GM21423 (cell line): ENCODE results near the gene IDH3G.

Source experiments
- ATAC-seq: cut with Tn5 transposase; IDR thresholded peaks from one replicate; pipeline ENCODE4 v1.9.1; 2021; ENCODE audit warnings: mild to moderate bottlenecking, moderate library complexity; ENCODE audit not compliant: unreplicated experiment

The IDH3G gene

DNA sequence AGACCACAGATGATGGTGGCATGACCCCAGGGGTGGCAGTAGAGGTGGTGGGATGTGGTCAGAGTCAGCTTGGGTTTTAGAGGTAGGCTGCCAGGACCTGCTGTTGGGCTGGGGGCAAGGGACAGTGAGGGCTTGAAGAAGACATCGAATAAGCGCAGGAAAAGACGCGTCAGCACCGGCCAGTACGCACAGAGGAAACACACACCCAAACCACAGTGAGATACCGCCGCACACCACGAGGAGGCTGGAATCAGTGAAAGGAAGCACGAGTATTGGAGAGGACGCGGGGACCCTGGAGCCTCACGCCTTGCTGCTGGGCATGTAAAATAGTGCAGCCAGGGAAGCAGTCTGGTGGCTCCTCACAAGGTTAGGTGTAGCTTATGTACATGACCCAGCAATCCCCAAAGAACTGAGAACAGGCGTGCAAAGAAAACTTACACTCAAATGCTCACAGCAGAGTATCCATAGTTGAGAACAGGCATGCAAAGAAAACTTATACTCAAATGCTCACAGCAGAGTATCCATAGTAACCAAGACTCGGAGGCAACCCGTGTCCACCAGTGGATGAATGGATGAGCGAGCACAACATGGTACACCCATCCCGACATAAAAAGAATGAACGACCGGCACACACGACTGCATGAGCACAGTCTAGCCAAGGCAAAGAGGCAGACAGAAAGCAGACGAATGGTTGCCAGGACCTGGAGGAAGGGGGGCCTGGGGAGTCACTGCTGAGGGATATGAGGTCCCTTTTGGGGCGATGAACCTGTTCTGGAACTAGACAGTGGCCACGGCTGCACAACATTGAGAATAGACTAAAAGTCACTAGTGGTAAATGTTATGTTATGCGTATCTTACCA, 22.9 kb upstream of the IDH3G start:
- no peak for ATAC-seq

DNA sequence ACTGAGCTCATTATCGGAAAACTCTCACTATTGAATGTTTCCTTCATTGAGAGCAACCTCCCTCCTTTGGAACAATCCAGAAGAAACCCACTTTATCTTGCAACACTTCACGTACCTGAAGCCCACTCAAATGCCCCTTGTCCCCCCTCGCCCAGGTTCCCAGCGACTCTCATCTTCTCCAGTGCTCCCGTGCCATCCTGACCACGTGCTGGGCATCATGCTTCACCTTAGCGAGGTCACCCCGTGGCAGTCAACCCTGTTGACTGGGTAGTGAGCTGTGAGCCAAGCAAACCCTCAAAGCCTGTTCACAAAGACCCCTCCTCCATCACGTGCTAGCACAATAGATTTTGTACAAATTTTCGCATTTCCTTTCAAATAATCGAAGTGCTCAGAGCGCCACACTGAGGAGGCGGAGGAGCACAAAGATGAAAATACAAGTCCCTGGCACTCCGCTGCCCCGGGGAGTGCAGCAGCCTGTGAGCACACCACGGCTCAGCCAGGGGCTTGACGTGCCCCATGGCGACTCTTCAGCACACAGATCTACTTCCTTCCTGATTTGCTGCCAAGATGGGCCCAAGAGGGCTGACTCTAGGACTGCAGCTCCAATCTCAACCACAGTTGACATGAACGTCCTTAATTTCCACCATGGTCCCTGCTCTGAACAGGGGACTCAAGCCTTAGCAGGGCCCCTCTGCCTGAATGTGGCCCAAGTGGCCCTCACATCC, 20.6 kb upstream of the IDH3G start:
- ATAC-seq, result no peak

DNA sequence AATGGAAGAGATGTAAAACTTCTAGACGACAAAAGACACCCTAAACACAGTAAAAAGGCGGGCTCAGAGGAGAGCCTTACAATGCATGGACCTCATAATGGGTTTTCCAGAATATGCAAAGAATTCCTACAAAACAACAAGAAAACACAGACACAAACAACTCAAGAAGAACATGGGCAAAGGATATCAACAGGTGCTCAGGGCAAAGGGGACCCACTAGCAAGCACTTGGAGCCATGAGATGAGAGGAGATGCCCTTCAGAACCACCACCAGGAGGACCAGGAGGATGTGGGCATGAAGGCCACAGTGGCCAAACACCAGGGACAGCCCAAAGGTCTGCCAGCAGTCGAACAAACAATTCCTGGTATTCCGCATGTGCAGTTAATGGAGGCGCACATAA, 19.0 kb upstream of the IDH3G start:
- no peak for ATAC-seq

DNA sequence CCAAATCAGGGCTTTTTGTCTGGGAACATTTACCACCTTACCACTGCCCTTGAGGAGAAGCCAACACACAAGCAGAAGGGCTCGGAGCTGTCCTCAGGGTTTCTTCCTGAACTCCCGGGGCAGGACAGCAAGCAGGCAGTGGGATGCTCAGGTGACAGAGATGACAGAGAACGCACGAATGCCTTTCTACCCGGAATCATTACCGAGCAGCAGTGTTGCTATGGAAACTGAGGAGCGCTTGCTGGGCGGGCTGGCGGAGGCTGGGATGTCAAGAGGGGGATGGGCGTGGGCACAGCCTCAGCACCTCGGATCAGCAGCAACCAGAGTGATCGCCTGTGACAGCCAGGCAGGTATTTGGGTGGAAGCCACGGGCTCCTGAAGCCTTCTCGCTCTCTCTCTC, 18.0 kb upstream of the IDH3G start:
- no peak for ATAC-seq

DNA sequence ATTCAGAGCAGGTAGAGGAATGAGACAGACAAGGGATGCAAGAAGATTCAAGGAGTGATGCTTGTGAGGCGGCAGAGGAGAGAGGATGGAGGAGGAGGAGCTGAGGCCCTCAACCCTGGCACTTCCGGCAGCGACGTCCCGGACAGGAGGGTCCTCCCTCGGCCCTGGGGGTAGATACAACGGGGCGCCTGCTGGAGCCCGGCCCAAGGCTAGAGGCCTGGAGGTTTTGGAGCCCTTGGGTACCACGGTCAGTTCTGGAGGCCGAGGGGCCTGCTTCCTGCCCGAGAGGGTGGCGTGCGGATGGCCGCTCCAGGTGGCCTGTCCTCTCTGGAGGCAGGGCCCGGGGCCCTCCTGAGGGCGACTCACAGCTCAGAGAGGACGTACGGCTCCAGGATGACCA, 13.8 kb upstream of the IDH3G start:
- no peak for ATAC-seq

DNA sequence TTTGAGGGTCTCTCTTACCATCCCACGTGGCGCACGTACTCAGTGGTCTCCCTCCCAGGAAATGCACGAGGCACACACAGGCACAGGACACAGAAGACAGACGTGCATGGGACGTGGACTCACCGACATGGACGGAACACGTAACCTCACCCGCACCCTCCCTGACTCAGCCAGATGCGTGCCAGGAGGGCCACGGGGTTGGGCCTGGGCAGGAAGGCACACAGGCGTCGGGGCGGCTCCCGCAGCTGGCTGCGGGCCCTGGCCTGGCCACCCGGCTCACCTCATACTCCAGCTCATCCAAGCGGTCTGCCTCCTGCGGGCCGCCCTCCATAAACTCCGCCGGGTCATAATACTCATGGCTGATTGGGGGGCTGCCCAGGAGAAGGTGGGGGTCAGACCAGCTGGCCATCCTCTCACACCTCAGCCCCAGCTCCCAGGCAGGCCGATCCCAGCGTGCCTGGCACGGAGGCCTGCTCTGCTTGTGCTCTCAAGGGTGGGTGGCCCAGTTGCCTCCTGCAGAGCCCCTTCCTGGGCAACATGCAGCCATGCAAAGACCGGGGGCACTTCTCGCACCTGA, 12.9 kb upstream of the IDH3G start:
- no peak for ATAC-seq

DNA sequence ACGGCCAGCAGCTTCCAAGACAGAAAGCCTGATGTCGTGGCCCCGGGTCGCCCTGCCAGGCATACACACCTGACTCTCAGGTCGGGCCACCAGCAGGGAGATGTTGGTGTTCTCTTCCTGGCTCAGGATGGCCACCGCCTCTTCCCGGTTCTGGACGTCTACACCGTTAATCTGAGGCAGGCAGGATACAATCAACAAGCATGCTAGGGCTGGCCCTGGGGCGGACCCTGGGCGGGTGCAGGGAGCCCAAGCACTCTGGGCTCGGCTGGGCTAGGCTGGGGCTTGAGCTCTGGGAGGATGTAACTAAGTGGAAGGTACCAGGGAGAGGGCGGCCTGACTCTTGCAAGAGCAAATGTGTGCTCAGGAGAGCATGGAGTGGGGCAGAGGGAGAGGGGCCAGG, 11.3 kb upstream of the IDH3G start:
- ATAC-seq, result no peak

DNA sequence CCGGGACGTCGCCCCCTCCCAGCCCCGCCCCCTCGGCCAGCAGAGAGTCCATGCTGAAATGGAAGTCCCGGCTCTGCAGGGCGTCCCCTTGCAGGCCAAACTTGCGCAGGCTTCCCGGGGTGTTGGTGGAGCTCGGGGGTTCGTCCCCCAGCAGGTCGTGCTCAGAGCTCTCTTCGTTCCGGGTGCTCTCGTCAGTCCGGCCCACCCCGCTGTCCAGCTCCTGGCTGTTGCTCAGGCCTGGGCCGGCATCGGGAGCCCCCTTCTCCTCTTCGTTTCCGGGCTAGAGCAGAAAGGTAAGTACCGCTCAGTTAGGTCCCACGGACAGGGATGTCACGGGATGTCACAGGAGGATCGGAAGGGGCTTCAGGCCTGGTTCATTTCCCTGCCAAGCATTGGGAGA, 10.4 kb upstream of the IDH3G start:
- no peak for ATAC-seq

DNA sequence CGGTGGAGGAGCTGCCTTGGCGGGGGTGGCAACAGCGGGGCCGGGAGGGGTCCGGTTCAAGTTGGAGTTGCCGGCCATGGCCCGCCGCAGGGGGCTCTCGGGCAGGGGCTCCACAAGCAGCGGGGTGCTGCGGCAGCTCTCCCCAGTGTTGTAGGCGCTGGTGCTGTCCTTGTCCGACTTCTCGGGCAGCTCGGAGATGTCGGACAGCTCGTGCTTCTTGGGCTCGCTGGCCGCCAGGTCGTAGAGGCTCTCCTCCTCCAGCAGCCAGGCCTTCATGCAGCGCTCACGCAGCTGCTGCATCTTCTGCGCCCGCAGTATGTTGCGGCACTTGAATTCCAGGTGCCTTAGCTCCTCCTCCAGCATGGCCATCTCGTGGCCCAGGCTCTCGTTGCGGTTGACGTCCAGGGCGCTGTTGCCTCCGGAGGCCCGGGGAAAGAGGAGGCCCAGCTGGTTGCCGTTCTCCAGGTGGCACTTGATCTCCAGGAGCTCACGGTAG, 10.0 kb upstream of the IDH3G start:
- no peak for ATAC-seq

DNA sequence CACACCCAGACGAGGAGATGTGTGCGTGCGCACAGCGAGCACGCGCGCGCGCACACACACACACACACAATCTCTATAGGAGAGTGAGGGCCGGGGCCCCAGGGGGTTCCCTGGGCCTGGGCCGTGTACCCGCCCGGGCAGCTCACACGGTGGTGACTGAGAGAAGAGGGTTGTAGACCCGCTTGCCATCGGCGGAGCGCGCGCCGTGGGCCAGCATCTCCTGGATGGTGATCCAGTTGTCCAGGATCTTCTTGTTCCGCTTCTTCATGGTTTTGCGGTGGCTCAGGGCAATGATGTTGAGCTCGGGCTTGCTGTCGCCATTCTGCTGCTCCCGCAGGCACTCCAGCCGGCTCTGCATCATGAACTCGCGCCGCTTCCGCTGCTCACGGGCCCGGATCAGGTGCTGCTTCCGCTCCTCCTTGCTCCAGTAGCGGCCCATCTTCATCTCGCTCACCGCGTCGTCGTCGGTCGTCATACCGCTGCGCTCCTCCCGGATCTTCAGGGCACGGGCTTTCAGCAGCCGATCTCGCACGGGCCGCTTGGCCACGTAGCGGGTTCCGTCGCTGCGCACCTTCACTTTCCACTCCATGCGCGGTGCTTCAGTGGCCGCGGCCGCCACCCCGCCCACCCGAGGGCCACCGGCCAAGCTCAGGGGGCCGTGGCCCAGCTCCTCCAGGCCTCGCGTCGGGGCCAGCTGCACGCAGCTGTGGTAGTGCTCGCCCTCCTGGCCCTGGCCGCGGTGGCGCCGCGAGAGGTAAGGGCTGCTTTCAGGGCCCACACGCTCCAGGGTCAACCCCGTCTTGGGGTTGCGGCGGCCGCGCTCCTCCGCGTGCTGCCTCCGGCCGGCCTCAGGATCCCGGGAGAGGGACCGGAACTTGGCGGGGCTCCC, 9.3 kb upstream of the IDH3G start:
- ATAC-seq, result no peak

DNA sequence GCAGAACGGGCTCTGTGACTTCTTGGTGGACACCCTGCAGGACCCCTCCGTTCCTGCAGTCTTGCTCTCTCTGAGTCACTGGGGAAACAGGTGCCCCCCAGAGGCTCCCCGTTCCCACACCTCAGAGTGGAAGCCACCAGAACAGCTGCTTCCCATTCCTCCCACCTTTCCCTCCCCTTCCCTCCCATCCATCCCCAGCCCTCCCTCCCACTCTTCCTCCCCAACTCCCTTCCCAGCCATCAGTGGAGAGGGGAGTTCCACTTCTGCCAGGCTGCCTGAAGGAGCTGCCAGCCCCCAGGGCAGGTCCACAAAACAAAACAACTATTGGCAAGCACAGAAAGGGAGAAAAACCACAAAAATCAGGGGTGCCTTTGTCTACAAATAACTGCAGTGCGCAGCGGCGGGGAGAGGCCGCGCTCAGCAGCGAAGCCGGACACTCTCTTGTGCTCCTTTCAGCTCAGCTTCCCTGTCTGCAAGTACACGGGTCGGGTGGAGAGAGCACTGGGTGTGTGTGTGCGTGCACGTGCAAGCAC, 8.4 kb upstream of the IDH3G start:
- ATAC-seq, result no peak

DNA sequence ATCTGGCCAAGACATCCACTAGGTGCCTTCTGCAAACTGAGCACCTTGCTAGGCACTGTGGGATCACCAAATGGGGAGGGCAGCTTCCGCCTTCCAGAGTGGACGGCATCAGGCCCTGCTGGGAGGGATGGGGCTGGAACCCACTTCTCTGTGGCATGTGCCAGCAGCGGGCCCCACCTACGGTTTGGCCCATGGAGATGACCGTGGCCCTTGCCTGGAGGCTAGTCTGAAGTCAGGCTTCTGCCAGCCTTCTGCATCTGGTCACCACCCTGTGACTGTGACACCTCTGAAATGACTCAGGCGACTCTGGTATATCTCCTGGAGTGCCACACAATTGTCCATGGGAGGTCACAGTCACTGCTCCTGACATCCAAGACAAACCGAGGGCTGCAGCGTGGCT, 7.5 kb upstream of the IDH3G start:
- ATAC-seq, result no peak

DNA sequence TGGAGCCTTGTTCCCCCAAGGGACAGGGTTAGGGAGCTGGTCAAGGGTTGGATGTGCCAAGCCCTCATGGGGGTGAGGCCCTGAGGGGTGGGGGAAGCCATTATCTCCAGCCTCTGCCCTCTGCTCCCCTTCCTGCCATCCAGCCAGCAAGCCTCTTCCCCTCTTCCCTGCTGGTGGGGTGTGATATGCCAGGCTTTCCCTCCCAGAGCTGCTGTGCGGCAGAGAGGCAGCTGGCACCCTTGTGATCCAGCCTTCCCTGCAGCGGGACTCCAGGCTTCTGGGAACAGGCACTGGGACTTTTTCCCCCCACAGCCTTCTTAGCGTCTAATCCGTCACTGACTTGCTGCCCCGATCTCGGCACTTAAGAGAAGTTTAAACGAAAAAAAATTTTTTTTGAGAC, 6.6 kb upstream of the IDH3G start:
- no peak for ATAC-seq

DNA sequence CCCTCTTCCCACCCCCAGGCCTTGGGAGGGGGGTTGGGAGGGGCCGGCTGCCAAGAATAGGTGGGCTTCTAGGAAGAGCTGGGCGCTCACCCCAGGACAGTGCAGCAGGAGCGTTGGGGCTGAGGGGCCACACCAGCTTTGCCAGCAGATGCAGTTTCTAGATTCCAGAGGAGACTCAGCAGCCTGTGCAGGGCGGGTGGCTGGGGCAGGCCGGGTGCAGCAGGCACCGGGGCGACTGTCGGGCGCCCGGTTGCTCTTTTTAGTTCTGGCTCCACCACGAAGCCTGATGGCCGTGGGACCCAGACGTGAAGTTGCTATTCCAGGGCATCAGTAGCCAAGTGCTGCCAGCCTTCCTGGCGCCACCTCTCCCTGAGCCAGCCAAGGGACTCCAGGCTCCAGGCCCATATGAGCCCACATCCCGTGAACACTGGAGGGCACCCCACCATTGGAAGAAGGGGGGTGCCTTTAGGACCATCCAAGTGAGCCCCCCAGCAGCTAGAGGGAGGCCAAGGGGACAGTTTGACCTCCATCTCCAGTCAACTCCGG, 6.1 kb upstream of the IDH3G start:
- no peak for ATAC-seq

DNA sequence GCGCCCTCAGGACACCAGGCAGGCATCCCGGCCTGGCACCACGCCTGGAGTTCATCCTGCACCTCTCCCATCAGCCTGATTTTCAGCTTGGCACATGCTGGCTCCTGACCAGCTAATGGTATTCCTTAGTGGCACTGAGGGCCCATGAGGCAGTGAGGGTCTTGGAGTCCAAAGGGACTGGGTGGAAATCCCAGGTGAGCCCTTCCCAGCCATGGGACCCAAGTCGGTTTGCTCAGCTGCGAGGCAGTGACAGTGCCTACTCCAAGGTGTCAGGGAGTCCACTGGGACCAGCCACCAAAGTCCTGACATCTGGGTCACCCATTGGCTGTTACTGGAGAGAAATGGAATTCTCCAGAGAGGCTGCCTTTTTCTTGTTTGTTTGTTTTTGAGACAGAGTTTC, 5.2 kb upstream of the IDH3G start:
- no peak for ATAC-seq

DNA sequence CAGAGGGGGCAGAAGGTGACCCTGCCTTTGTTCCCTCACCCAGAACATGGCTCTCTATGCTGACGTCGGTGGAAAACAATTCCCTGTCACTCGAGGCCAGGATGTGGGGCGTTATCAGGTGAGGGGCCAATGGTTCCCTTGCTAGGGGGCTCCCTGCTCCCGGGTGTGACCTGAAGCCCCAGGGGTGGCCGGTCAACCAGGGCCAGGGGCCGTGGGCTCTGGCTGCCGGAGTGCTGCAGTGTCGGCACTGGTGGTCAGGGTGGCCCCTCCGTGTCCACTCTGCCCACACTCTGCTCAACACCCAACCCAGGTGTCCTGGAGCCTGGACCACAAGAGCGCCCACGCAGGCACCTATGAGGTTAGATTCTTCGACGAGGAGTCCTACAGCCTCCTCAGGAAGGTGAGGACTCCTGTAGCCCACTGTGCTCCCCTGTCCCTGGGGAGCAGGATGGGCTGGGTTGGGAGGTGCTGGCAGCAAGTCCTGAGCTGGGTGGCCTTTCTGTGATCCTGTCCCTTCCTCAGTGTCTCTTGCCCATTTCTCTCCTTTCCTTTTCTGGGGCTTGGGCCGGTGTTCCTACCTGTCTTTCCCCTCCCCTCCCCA, 3.3 kb upstream of the IDH3G start:
- no peak for ATAC-seq

DNA sequence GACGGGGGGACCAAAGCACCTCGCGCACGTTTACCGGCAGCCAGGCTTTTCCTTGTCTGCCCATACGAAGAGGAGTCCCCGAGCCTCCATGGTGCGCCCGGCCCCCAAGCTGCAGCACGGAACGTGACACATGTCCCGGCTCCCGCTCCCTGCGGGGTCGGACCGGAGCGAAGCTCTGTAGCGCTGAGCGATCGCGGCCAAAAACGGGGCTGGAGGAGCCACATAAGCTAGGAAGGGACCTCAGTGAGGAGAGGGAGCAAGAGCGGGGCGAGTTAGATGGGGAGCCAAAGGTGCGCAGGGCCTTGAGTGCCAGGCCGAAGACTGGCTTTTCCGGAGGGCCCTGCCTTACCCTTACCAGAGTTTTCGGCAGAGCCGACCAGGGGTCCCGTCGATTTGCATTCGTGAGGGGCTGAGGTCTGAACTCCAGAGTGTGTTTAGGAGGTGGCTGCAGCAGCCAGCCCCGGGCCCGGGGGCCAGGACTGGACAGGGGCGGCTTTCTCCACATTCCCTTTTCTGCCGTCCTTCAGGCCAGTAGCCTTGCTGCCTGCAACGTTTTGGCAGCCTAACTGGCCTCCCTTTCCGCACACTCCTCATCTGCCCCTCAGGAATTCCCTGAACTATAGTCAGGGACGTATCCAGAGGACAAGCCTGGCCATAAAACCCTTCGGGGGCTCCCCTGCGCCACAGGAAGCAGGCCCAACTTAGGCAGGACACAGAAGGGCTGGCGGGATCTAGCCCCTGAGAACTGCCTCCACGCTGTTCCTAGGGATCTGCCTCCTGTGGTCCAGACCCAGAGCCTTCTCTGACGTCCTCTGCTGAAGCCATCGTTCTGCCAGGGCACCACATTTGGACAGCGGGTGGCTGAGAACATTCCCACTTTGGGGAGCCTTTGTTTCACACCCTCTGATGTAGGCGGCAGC, 982 bp upstream of the IDH3G start:
- ATAC-seq, result no peak

DNA sequence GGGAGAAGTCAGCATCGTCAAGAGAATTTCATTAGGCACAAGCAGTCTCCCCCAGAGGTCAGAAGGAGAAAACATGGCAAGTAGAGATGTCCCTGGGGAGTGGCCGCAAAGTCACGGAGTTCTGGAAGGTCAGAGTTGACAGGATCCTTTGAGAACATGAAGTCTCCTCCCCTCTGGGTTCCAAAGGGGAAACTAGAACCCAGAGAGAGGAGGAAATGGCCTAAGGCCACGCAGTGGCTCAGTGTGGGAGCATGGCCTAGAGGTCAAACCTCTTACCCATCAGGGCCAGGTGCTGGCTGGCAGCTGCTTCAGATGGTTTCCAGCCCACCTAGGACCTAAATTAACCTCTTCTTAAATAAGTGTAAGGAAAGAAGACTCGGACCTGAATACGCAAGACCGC, 884 bp downstream of the IDH3G start:
- no peak for ATAC-seq

DNA sequence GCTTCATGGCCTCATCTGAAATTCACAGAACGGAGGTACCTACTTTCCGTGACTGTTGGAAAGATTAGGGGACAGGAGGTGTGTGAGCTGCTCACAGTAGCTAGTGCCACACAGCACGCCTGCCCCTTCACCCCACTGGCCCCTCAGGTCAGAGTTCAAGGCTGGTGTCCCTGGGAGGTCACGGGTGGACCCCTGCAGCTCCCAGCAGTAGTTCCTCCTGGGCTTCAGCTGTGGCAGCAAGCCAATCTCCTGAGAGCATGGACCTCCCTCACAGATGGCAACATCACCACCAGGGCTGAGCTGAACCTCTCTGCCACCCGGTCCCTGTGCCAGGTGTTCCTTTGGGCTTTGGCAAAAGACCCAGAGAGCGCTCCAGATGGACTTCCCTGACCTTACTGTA, 1.8 kb downstream of the IDH3G start:
- no peak for ATAC-seq
